ENCODE data around the gene MORF4L1.
"Not testable (repeated sequence)": the region's sequence is repeated elsewhere in the genome, so short reads cannot be mapped to it uniquely, and the experiment has no call there.

Gene MORF4L1

DNA sequence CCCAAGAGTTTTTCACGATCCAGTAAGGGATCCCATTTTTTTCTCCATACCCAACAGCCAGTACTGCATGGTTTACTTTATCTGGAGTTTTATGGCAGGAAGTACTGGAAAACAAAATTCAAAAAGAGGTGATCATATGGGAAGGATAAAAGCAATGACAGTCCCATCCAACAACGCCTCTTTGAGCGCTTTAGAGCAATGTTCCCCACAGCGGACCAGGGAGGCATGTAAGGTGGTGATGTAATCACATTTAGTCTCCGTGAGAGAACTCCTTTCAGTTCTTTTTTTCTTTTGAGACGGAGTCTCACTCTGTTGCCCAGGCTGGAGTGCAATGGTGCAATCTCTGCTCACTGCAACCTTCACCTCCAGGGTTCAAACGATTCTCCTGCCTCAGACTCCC, 50.3 kb downstream of the MORF4L1 start:
- Histone ChIP-seq H3K9me3 (no peaks in the 10 kb centered on the region), H3K36me3 (peaks cover 35% of the 10 kb centered on the region), H3K27me3 (no peaks in the 10 kb centered on the region), H3K4me3 (ENCODE audit: low read depth, low read length) (no peak overlapping the region), H3K4me1 (no peaks in the 10 kb centered on the region)
- DNase-seq, result no peak
- TF ChIP-seq, protein P1, sequence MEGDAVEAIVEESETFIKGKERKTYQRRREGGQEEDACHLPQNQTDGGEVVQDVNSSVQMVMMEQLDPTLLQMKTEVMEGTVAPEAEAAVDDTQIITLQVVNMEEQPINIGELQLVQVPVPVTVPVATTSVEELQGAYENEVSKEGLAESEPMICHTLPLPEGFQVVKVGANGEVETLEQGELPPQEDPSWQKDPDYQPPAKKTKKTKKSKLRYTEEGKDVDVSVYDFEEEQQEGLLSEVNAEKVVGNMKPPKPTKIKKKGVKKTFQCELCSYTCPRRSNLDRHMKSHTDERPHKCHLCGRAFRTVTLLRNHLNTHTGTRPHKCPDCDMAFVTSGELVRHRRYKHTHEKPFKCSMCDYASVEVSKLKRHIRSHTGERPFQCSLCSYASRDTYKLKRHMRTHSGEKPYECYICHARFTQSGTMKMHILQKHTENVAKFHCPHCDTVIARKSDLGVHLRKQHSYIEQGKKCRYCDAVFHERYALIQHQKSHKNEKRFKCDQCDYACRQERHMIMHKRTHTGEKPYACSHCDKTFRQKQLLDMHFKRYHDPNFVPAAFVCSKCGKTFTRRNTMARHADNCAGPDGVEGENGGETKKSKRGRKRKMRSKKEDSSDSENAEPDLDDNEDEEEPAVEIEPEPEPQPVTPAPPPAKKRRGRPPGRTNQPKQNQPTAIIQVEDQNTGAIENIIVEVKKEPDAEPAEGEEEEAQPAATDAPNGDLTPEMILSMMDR (IDR thresholded peaks at IDR 0.05; ENCODE audit: low read depth, low read length), result no peak

DNA sequence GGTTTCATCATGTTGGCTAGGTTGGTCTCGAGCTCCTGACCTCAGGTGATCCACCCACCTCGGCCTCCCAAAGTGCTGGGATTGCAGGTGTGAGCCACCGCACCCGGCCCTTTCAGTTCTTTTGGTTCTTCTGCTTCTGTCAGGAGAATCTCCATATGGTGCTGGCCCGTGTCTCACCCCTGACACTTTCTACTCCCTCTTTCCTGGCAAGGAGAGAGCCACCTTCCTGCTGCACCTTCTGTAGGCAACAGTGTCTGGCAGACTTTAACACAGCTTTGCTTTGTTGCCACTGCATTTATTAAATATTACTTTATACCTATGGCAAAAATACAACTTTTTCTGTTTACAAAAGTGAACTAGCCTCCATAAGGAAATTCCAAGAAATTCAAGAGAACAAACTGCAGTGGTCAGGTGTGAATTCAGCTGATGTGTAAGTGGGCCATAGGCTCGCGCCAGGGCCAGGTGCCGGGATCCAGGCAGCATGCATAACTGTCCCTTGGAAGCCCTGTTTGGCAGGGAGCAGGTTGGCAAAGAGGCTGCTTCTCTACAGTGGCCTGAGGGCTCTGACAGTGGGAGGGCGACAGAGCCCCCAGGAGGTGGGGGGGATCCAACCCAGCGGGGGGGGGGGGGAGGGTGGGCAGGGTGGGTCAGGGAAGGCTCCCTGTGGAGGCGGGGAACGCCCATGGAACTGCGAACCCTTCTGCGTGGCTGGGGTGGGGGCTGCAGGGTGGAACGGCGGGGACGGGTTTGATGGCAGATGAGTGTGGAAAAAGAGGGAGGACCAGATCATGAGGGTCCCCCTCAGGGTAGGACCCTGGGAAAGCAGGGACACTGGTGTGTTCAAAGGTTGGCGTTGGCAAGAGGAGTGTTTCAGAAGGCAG, 51.0 kb downstream of the MORF4L1 start:
- no peaks in the 10 kb centered on the region for H3K9me3 ChIP-seq
- no peaks in the 10 kb centered on the region for H3K27me3 ChIP-seq
- DNase-seq, result no peak
- H3K4me1 ChIP-seq, result no peaks in the 10 kb centered on the region
- TF ChIP-seq, protein P1 (IDR thresholded peaks at IDR 0.05; ENCODE audit: low read depth, low read length), result no peak
- H3K4me3 ChIP-seq (ENCODE audit: low read depth, low read length), result no peak overlapping the region
- H3K36me3 ChIP-seq, result peaks cover 35% of the 10 kb centered on the region

DNA sequence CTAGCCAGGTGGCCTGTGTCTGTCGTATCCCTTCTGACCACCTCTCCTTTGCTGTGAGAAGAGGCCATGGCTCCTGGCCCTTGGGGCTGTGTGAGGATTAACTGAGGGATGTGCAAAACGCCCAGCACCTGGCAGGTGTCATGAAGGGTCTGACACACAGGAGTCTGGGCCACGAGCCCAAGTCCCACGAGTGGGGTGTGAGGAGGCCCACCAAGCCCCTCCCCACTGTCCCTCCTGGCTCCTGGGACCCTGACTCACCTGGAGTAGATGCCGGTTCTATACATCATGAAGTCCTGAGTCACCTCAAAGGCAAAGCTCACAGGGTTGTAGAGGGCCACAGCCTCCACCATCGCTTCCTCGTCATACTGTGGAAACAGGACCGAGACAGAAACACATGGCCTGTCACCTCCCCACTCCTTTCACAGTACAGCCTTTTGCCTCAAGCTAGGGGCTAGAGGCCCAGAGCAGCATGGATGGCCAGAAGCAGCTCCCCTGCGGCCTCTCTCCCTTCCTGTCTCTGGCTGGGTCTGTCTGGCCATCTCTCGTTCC, 52.5 kb downstream of the MORF4L1 start:
- TF ChIP-seq, protein P1 (IDR thresholded peaks at IDR 0.05; ENCODE audit: low read depth, low read length), result no peak
- Histone ChIP-seq H3K27me3 (no peaks in the 10 kb centered on the region), H3K9me3 (no peaks in the 10 kb centered on the region), H3K4me3 (ENCODE audit: low read depth, low read length) (no peak overlapping the region), H3K36me3 (peaks cover 28% of the 10 kb centered on the region), H3K4me1 (no peaks in the 10 kb centered on the region)
- no peak for DNase-seq

DNA sequence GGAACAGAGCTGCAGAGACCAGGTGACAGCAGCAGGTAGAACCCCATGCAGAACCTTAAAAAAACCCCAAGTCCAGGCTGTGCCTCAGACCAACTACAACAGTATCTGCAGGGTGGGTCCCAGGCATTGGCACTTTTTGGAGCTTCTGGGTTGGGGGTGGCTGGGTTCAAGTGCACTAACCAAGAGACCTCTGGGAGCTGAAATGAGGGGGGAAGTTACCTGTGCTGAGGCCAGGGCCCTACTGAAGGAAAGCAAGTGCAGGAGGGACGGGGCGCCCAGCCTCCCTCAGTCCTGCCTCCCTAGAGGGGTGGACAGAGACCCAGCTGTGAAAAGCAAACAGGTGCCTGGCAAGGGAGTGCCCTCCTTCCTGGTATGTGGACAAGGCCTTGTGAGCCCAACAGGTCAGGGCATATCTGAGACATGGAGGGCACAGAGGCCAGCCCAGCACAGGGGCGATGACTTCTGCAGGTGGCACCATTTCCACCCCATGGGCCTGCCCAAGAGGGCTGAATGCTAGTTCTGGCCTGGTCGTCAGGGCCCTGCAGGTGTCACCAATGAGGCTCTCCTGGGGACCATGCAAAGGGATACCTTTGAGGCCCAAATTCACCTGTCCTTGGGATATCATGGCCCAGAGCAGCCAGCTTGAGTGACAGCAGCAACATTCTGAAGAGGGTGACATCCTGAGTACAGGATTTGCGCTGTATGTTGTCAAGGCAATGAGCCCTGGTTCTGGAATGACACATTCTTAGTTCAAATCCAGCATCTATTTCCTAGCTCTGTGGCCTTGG, 53.5 kb downstream of the MORF4L1 start:
- no peak overlapping the region for H3K4me3 ChIP-seq (ENCODE audit: low read depth, low read length)
- H3K9me3 ChIP-seq, result no peaks in the 10 kb centered on the region
- H3K36me3 ChIP-seq, result peaks cover 28% of the 10 kb centered on the region
- DNase-seq, result no peak
- H3K27me3 ChIP-seq, result no peaks in the 10 kb centered on the region
- H3K4me1 ChIP-seq, result peaks cover 7% of the 10 kb centered on the region
- TF ChIP-seq, protein P1 (IDR thresholded peaks at IDR 0.05; ENCODE audit: low read depth, low read length), result no peak

DNA sequence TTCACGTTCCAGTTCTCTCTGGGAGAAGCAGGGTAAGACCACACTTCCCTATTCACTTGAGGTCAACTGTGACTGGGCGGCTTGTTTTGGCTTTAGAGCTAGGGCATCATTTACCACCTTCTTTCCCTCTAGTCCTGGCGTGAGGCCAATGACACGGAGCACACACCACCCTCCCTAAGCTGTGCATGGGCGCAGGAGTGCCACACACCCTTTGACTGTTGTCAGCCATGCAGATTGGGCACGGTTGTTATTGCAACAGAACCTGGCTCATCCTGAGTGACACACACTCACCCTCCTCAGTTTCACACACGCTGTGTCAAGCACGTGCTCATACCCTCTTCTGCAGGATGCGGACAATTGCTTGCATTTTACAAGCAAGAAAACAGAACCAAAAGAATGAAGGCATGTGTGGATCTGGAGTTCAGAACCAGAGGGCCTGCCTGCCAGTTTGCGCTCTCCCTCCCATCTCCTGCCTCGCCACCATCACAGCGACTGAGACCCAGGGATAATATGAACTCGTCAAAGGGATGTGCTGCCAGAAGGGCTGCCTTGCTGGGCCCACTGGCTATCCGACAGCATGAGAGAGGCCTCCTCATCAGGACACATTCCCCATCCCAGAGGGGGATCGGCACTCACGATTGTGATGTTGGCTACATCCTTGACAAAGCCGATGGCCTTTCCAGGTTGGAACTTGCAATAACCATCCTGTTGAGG, 54.5 kb downstream of the MORF4L1 start:
- Histone ChIP-seq H3K9me3 (no peaks in the 10 kb centered on the region), H3K4me1 (peaks cover 18% of the 10 kb centered on the region), H3K4me3 (ENCODE audit: low read depth, low read length) (no peak overlapping the region), H3K27me3 (no peaks in the 10 kb centered on the region), H3K36me3 (peaks cover 17% of the 10 kb centered on the region)
- TF ChIP-seq, protein P1 (IDR thresholded peaks at IDR 0.05; ENCODE audit: low read depth, low read length), result no peak
- no peak for DNase-seq

DNA sequence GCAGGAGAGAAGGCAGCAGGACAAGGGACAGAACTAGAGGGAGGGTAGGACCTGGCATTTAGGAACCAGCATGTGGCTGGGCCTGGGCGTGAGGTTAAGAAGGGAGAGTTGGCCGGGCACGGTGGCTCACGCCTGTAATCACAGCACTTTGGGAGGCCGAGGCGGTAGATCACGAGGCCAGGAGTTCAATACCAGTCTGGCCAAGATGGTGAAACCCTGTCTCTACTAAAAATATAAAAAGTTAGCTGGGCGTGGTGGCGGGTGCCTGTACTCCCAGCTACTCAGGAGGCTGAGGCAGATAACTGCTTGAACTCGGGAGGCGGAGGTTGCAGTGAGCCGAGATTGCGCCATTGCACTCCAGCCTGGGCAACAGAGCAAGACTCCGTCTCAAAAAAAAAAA, 55.5 kb downstream of the MORF4L1 start:
- not testable (repeated sequence) for H3K9me3 ChIP-seq; DNase-seq; H3K4me3 ChIP-seq (ENCODE audit: low read depth, low read length); H3K27me3 ChIP-seq
- peaks cover 11% of the 10 kb centered on the region; the same call in 1 of the 2 replicates for H3K36me3 ChIP-seq
- H3K4me1 ChIP-seq, result peaks cover 19% of the 10 kb centered on the region
